ENCODE measurements around the gene LSAMP.

Gene LSAMP

GRCh38 chr3:116155841-116156240, 289.4 kb downstream of the LSAMP start:
- DNase-seq, result no peak

- no peak for DNase-seq
Observed at GRCh38 chr3:116154389-116154788, 290.9 kb downstream of the LSAMP start.

- DNase-seq, result no peak
Observed at GRCh38 chr3:116153174-116153573, 292.1 kb downstream of the LSAMP start.

GRCh38 chr3:116150655-116151167, 294.6 kb downstream of the LSAMP start:
- no peak for DNase-seq

- no peak for DNase-seq
Observed at GRCh38 chr3:116148881-116149851, 296.1 kb downstream of the LSAMP start.

GRCh38 chr3:116145613-116146012, 299.7 kb downstream of the LSAMP start:
- DNase-seq, result no peak

GRCh38 chr3:116141724-116142123, 303.6 kb downstream of the LSAMP start:
- DNase-seq, result no peak

- peak; percentile 43 for DNase-seq
Observed at GRCh38 chr3:116140100-116140689, 305.1 kb downstream of the LSAMP start.

GRCh38 chr3:116139641-116140040, 305.6 kb downstream of the LSAMP start:
- DNase-seq, result no peak

- DNase-seq, result no peak
Observed at GRCh38 chr3:116135457-116136085, 309.7 kb downstream of the LSAMP start.

- no peak for DNase-seq
Observed at GRCh38 chr3:116129187-116129946, 315.9 kb downstream of the LSAMP start.

GRCh38 chr3:116127464-116127863, 317.8 kb downstream of the LSAMP start:
- DNase-seq, result no peak

- DNase-seq, result no peak
Observed at GRCh38 chr3:116124166-116124565, 321.1 kb downstream of the LSAMP start.

GRCh38 chr3:116118475-116119169, 326.7 kb downstream of the LSAMP start:
- peak; percentile 2 for DNase-seq

GRCh38 chr3:116114586-116114985, 330.7 kb downstream of the LSAMP start:
- DNase-seq, result peak; percentile 22

- no peak for DNase-seq
Observed at GRCh38 chr3:116112696-116113095, 332.6 kb downstream of the LSAMP start.

GRCh38 chr3:116111765-116112164, 333.5 kb downstream of the LSAMP start:
- no peak for DNase-seq

GRCh38 chr3:116103868-116104530, 341.3 kb downstream of the LSAMP start:
- DNase-seq, result no peak

- DNase-seq, result no peak
Observed at GRCh38 chr3:116102037-116102436, 343.2 kb downstream of the LSAMP start.

- no peak for DNase-seq
Observed at GRCh38 chr3:116097226-116097625, 348.1 kb downstream of the LSAMP start.

- no peak for DNase-seq
Observed at GRCh38 chr3:116096631-116097030, 348.7 kb downstream of the LSAMP start.

GRCh38 chr3:116093374-116093773, 351.9 kb downstream of the LSAMP start:
- no peak for DNase-seq
